GM18867 (cell line): ENCODE results near the gene FITM1.

Experiments
- ATAC-seq: cut with Tn5 transposase; IDR thresholded peaks from one replicate; pipeline ENCODE4 v1.9.1; 2021; ENCODE audit warnings: mild to moderate bottlenecking, moderate library complexity; ENCODE audit not compliant: unreplicated experiment

Gene FITM1, protein sequence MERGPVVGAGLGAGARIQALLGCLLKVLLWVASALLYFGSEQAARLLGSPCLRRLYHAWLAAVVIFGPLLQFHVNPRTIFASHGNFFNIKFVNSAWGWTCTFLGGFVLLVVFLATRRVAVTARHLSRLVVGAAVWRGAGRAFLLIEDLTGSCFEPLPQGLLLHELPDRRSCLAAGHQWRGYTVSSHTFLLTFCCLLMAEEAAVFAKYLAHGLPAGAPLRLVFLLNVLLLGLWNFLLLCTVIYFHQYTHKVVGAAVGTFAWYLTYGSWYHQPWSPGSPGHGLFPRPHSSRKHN

DNA sequence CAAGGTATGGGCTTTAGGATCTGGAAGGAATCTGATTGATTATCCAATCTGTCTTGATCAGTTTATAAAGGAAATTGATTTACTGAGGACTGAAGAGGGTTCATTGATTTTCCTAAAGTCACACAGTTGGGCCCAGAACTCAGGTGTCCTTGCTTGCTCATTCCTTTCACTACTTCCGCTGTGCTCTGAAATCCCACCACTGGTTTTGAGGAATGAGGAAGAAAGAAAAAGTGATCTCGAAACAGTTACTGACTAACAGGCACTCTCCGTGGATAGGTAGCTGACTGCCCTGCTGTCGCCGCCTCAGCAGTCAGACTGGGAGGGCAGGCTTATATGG lies at the start of gene FITM1:
TSS of gene FITM1 (plus strand) at position 280 of the 337 bp plus-strand sequence. CDS start 905 bp downstream, outside the sequence.
- ATAC-seq = no peak

DNA sequence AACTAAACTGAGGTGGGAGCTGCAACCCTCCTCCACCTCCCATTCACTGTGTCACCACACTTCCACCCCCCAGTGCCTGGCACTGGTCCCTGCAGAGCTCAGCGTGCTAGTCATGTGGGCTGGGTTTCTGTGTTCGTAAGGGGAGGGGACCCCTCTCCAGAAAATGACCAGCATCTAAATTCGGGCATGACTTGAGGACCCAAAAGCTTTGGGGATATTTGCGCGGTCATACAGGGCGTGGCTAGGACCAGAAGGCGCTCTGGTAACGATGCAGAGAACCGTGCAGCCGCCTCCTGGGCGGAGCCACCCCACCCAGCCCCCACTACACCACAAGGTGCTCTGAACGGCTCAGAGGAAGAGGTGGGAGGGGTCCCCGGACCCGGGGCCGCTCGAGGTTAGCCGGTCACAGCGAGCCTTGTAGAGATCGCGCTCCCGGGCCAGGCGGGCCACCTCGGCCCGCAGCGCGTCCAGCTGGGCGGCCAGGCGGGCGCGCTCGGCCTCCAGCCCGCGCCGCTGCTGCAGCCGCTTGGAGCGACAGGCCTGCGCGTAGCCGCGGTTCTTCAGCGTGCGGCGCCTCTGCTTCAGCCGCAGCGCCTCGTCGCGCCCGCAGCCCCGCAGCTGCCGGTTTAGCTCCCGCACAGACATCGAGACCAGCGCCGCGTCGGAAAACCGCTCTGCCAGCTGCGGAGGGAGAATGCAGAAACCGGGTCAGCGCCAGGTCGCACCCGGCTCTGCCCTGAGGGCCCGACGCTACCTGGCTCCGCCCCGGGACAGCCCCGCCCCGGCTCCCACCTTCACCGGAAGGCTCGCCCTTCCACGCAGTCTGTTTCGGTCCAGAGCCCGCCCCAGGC lies 49.3 kb upstream of the FITM1 start:
- peak; percentile 90 for ATAC-seq

DNA sequence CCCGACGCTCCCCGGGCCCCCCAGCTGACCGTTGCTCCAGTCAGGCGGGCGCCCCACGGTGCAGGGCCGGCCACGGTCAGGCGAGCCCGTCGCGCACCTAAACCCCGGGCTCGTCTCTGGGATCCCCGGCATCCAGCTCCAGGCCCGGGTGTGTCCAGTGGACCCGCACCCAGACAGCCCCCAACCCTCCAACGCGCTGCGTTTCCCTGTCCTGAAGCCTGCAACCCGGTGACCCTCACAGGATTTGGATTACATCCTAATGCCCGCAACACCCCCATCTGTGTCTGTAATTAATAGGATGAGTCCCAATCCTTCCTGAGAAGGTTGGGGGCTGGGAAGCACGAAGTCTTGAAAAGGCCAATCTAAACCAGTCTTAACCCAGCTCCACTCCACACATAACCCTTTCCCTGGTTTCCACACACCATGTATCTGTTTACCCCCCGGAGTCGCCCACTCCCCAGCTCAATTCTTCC lies 48.7 kb upstream of the FITM1 start:
- ATAC-seq = no peak

DNA sequence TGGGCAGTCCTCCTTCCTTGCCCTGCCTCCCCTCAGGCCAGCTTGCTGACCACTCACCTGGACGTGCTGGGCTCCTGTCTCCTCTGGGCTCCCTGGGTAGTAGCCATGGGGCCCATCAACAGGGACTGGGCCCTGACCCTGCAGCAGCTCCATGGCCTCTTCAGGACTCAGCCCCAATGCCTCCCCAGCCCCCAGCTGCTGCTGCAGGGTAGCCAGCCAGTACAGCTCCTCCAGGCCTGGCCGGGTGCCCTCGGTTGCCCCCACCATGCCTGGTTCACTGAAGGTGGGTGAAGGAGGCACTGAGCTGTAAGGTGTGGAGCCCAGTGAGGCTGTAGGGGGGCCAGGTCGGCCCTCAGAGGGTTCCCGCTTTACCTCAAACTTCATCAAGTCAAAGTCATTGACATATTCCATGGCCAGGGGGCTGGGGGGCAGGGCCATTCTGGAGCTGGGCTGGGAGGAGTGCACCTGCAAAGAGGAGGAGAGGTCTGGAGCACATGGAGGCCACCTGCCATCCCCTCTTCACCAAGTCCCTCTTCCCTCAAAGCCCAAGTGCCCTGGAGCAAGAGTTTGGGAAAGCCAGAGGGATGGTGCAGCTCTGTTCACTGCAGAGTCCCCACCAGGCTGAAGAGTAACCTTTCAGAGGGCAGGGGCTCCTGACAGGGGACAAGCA lies 47.9 kb upstream of the FITM1 start:
- no peak for ATAC-seq

DNA sequence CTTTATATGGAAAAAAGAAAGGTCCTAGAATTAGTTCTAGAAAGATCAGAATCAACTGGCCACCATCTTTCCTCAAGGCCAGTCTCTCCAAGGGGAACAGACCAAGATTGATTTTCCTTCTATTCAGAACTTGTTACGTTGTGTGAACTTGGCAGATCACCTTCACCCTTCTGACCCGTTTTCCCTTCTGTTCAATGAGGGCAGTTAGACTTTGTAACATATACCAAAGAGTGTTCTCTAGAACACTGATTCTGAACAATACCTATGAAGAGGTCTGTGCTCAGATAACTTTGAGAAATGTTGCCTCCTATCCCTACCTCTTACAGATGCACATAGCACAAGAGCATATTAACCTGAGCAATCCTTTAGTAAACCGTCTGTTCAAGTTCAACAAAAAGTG lies 47.0 kb upstream of the FITM1 start:
- no peak for ATAC-seq

DNA sequence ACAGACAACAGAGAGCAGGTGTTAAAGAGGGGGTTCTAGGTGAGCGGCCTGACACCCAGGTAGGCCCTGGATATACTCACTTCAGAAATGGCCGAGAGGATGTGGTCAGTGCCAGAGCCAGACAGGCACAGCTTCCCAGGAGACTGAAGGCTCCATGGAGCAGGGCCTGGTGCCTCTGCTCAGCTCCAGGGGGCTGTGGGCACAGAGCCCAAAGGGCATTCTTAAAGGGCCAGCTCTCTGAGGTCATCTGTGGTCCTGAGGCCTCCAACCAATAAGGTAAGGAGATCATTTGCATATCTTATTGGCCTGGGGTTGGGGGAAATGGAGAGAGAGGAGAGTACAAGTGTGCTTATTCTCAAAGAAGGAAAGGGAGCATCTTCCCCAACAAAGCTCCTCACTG lies 46.0 kb upstream of the FITM1 start:
- no peak for ATAC-seq

DNA sequence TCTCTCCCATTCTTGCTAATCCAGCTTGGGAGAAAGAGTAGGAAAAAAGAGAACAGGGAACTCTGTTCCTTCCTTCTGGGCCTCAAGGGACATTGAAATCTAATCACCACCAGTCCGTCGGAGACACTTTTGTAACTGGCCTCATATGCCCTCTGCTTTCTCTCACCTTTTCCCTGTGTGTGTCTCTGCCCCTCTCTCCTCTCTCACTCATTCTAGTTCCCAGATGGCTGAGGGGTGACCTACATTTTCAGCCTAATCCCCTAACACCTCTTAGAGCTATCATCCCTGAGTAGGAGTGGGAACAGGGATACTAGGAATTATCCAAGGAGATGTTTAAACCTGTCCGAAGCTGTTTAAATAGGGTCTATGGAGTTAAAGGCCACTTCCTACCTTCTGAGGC lies 45.2 kb upstream of the FITM1 start:
- ATAC-seq = no peak

DNA sequence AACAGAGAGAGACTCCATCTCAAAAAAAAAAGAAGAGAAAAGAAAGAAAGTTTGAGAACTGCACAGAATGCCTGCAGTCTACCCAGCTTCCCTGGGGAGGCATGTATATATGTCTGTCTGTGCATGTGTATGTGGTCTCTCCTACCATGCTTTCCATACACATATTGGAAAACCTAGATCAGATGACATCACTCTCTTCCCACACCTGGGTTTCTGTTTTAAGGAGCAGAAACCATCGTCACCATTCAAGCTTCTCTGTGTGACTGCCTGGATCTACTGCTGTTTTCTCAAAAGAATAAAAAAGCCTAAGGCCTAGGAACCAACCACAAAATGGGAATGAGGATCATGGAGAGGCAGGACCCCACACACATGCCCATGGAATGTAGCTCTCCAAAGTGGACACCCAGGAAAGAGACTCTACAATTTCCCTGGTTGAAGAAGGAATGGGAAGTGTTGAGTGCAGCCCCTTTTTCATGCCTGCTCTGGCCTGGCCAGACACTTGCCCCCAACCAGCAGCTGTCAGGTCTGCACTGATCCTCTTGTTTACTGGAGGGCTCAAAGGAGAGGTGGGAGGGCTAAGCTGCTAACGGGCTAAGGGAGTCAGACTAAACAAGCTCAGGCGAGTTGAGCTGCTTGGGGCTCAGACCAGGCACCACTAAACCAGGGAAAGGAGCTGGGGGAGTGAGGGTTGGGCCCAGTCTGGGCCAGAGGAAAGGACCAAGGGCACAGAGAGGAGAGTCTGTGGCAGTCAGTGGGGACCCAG lies 44.1 kb upstream of the FITM1 start:
- ATAC-seq = no peak

DNA sequence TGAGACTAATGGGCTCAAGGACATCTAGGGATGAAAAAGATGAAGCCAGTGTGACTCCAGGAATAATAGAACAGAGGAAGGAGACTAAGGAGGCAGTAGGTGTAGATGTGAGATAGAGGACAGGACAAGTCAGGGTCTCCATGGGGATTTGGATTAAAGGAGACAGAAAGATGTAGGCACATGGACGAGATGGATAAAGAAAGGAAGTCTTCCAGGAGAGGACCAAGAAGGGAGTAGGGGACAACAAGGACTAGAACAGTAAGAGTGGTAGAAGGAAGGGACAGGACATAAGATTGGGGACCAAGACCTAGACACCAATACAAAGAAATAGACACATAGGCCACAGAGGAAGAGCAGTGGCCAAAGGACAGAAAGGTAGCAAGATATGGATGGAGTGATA lies 43.5 kb upstream of the FITM1 start:
- ATAC-seq = no peak

DNA sequence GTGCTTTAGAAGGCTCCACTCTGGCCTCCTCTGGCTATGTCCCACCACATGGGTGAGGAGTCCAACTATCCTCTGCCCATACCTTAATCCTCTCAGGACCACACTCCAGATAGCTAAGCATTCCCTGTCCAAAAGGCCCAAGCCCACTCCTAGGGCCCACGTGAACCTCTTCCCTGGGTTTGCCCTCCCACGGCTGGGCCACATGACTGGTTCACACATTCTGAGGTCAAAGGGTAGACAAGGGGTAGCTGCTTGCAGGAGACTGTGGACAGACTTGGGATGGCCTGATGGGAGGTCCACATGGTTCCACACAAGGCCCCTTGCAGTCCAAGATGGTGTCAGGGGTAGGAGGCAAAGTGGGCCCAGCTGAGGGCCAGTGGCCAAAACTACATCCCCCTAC lies 42.4 kb upstream of the FITM1 start:
- ATAC-seq = no peak

DNA sequence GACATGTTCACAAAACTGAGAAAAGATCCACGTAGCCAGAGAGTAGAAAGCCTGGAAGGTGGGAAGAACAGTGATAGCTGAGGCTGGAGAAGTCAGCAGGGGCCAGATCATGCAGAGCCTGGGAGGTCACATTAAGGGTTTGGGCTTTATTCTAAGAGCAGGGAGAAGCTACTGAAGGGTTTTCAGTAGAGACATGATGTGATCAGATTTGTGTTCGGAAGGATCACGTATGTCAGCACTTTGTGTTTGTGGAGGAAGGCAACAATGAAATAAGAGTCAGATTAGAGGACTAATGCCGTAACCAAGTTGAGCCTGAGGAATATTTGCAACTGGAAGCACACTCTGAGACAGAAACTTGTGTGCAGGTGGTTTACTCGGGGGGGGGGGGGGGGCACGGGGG lies 40.6 kb upstream of the FITM1 start:
- ATAC-seq = no peak

DNA sequence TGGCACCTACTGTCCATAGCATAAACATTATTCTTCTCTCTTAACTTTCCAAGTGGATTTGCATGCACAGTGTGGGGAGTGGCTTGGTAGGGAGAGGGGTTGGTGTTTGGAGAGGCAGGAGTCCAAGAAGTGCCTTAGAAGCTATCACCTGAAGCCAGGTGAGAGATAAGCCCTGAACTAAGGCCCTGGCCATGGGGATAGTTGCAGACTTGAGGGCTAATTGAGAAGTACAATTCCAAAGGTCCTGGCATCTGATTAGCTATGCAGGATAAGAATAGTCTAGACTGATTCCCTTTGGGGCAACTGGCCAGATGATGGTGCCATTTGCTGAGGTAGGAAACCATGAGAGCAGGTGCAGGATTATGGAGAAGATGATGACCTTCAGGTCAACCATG lies 38.4 kb upstream of the FITM1 start:
- no peak for ATAC-seq

DNA sequence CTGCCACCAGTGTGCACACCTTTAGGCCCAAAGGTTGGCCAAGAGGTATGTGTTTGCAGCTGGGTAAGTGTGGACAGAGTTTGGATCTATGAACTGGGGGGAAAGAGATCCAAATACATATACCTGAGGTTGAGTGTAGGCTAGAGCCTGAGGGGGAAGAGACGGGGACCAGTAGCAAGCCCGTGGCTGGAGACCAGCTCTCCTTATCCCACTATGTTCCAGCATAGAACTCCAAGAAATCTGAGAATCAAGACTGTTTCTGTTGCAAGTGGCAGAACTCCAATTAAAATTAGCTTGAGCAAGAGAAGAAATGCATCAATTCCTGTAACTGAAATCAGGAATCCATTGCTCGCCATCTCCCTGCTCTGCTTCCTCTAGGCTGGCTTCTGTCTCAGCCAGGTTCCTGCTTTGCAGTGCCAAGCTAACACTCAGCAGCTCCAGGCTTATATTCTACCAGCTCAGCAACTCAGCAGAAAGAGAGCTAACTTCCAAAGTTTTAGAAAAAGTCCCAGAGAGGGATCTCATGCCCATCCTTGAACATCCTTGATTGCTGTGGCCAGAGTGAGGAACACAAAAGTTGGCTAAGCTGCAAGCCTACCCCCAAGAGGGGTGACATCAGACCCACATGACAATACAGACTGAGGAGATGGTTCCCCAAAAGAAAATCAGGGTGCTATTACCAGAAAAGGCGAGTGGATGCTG lies 37.8 kb upstream of the FITM1 start:
- no peak for ATAC-seq

DNA sequence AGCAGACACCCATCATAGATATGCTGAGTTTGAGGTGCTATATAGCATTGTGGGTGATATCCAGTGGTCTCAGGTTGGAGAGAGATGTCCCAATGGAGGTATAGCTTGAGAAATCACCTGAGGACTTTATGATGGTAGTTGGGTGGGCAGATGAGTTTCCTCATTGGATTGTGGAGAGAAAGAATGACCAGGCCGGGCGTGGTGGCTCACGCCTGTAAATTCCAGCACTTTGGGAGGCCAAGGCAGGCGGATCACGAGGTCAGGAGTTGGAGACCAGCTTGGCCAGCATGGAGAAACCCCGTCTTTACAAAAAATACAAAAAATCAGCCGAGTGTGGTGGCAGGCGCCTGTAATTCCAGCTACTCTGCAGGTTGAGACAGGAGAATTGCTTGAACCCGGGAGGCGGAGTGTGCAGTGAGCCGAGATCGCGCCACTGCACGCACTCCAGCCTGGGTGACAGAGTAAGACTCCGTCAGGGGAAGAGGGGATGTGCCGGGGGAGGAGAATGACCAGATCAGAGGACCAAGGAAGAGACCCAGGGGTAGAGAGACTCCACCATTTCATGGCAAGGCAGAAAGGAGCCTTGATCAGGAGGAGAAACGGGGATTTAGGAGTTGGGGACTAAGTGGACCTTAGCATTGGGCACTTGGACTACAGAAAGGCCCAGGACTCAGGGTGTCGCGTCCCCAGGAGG lies 37.1 kb upstream of the FITM1 start:
- no peak for ATAC-seq

DNA sequence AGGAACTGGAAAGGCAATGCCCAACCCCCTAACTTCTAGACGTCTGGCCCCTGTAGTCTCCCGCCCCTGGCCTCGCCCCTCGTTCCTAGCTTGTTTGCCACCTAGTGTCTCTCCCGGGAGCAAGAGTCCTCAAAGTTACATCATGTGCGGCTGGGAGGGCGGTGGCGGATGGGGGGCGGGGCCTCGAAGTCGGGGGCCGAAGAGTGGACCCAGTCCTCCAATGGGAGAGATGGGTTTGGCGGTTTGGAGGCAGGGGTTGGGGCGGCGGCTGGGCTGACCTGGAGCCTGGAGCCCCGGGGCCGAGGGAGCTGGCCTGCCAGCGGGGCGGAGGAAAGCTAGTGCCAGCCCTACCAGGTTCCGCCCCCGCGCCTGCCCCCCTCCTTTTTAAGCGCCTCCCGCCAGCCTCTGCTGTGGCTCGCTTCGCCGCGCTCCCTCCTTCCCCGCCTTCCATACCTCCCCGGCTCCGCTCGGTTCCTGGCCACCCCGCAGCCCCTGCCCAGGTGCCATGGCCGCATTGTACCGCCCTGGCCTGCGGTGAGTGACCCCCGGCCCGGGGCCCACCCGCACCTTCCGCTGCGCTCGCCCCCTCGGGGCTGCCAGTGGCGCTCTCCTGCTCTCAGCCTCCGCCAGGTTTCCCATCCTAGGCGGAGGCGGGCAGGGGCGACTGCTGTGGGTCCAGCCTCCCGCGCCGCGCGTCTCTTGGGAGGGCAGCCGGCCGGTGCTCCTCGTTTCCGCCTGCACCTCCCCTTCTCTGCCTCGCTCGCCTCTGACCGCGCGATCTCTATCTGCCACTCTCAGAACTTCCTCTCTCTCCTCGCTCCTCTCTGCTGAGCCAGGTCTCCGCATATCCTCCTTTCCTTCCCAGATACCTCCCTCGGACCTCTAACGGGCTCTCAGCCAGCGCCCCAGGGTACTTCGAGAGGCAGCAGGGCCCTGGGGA lies 36.3 kb upstream of the FITM1 start, which contains the start of gene PCK2:
TSS of gene PCK2 (plus strand) at position 411 of the 940 bp plus-strand sequence. CDS start at position 506, 95 bp downstream.
- peak; percentile 59 for ATAC-seq

DNA sequence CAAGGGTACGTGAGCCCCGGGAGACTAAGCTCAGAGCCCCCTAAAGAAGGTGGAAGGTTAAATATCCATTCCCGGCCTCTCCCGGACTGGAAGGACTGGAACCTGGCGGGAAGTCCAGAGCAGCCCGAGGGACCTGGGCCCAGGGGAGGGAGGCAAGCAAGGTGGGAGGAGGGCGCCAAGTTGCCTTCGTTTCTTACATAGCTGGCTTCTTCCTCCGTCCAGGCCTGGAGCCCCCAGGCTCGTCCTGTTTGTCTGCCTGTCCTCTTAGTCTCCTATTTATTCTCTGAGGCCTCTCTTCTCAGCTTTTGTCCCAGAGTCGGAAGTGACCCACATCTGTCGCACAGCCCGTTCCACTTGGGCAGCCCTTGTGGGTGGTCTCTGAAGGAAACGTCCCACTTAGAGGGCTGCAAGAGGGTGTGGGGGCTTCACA lies 35.6 kb upstream of the FITM1 start:
- no peak for ATAC-seq

DNA sequence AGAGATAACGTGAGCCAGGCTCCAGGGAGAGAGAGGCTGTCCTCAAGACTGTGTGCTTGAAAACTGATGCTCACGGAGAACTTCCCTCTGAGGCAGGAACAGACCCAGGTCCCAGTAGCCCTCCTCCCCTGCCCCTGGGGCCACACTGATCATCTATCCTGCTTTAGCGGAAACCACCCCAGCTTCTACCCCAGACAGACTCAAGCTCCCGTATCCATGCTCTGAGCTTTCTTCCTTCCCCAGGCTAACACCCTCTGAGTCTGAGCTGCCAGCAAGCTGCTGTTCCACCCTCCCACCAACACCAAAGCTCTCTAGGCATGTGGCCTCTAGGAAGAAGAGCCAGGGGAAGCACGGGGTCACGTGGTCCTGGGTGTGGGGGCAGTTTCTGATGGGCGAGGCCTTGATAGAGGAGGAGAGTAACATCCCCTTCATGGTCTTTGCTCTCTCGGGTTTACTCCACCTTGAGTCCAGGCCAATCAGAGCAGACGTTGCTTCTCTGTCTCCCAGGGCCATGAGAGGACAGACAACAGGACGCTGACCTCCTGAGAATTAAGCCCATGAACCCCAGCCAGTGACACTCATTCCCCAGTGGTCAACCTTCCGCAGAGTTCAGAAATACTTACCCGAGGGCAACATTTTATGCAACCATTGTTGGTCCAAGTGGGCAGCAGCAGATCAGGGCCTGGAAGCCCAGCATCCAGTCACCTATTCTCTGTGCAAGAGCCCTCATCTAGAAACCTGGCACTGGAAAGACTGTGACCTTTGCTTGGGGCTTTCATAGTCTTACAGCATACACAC lies 35.0 kb upstream of the FITM1 start:
- peak; percentile 63 for ATAC-seq
